GM10248 (cell line): ENCODE measurements around the gene GHRH.

ENCODE experiments used
- CTCF ChIA-PET: fragments of 300-600 bp; sonication (Branson Sonifier 250); formaldehyde crosslinking; extraction: SDS; loops from one replicate; lab custom pipeline; 2021; ENCODE audit warnings: antibody characterized with exemption; lab: Yijun Ruan, JAX
- POLR2A ChIA-PET: fragments of 350-650 bp; sonication (Branson Sonifier 250); formaldehyde crosslinking; extraction: SDS; loops from one replicate; lab custom pipeline; 2020; ENCODE audit warnings: antibody characterized with exemption; lab: Yijun Ruan, JAX
- DNase-seq: peaks from one replicate; pipeline ENCODE4 v3.0.0; 2012; ENCODE audit errors: extremely low spot score
- TF ChIP-seq, protein P1 (sequence below): IDR thresholded peaks from 2 replicates; pipeline ENCODE4 v1.5.1; 2012; ENCODE audit warnings: mild to moderate bottlenecking, low read depth; ENCODE audit errors: extremely low read depth, missing control alignments, control extremely low read depth

GHRH gene

DNA sequence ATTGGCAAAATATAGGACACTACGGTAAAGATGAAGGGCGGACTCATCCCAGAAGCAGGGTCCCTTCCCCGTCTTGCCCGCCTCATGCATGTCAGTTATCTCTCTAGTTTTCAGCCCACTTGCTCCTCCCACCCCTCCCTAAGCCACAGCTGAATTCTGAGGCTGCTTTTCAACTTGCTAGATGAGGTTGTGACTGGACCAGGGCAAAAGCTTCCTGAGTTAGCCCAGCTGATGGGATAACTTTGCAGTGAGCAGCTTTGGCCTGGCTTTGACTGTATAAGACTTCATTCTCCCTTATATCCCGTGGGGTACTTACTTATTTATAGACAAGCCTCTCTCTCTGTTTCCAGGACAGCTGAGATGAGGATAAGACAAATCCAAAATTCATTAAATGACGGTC, 23.2 kb downstream of the GHRH start:
- POLR2A ChIA-PET: no interaction called here
- TF ChIP-seq, protein P1, sequence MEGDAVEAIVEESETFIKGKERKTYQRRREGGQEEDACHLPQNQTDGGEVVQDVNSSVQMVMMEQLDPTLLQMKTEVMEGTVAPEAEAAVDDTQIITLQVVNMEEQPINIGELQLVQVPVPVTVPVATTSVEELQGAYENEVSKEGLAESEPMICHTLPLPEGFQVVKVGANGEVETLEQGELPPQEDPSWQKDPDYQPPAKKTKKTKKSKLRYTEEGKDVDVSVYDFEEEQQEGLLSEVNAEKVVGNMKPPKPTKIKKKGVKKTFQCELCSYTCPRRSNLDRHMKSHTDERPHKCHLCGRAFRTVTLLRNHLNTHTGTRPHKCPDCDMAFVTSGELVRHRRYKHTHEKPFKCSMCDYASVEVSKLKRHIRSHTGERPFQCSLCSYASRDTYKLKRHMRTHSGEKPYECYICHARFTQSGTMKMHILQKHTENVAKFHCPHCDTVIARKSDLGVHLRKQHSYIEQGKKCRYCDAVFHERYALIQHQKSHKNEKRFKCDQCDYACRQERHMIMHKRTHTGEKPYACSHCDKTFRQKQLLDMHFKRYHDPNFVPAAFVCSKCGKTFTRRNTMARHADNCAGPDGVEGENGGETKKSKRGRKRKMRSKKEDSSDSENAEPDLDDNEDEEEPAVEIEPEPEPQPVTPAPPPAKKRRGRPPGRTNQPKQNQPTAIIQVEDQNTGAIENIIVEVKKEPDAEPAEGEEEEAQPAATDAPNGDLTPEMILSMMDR: no peak
- CTCF ChIA-PET: interaction anchor here (1.2 kb wide), 1 partner anchor 25 kb away, joined by 3 read pairs; no protein-coding TSS in a partner anchor
- no peak for DNase-seq

DNA sequence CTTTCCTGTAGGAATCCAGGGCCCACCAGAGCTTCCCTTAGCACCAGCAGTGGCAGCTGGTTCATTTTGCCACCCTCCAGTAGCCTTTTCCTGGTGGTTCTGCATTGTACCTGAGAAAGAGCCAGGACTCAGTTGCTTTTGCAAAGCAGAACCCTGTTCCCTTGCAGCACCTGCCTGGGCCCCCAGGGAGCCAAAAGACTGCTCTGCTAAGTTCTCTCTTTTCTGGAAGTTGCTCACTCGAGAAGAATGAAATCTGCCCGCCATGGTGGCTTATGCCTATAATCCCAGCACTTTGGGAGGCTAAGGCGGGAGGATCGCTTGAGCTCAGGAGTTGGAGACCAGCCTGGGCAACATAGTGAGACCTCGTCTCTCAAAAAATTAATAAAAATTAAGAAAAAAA, 24.0 kb downstream of the GHRH start:
- TF ChIP-seq, protein P1: no peak
- POLR2A ChIA-PET: no interaction called here
- no peak for DNase-seq
- CTCF ChIA-PET: interaction anchor here (0.7 to 1.7 kb wide), 3 partner anchors 11 to 32 kb away, joined by 3 to 6 read pairs (median 4); no protein-coding TSS in a partner anchor

DNA sequence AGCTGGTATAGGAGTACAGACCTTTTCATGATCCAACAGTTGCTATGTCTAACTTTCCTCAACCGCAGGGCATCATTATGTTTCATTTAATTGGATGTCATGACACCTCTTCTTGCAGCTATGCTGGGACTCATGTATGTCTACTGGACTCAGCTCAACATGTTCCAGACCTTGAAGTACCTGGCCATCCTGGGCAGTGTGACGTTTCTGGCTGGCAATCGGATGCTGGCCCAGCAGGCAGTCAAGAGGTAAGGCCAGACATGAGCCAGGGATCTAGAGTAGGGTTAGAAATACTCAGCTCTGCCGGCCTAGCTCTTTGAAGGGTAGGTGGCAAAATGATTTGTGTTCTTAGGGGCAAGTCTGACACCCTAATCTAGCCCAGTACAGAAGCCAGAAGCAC, 25.2 kb downstream of the GHRH start:
- no peak for DNase-seq
- POLR2A ChIA-PET: no interaction called here
- CTCF ChIA-PET: interaction anchor here (0.9 to 1.7 kb wide), 6 partner anchors 9 to 204 kb away, joined by 3 to 6 read pairs (median 4); no protein-coding TSS in a partner anchor
- TF ChIP-seq, protein P1: no peak

DNA sequence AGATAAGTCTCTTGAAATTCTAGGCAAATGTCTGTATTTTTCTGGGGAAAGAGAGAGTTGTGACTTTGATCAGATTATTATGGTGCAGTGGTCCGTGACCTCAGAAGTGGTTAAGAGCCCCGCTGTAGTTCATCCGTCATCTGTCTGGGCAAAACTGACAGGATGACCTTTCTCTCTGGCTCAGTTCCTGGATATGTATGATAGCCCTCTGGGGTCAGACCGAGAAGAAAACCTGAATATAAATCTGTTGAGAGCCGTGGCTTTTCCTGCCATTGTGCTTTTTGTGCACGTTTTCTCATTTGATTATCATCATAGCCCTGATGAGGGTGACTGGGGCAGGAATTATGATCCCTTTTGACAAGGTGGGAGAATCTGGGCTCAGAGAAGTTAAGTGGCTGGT, 26.5 kb downstream of the GHRH start:
- ChIA-PET CTCF (no interaction called here), POLR2A (no interaction called here)
- TF ChIP-seq, protein P1: no peak
- DNase-seq: no peak

DNA sequence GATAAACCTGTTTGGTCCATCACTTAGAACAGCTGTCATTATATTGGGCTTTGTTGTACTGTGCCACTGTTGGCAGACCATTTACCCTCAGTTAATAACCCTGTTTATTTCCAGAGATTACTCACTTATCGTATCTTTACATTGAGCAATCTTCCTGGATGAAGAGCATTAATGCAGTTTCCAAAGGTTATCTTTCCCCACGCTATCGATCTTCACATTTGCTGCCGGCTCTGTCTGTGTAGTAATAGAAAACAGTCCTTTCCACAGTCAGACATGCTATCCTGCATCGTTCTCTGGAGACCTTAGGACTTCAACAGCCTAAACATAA, 27.4 kb downstream of the GHRH start:
- TF ChIP-seq, protein P1: no peak
- DNase-seq: no peak
- CTCF ChIA-PET: no interaction called here
- POLR2A ChIA-PET: no interaction called here

DNA sequence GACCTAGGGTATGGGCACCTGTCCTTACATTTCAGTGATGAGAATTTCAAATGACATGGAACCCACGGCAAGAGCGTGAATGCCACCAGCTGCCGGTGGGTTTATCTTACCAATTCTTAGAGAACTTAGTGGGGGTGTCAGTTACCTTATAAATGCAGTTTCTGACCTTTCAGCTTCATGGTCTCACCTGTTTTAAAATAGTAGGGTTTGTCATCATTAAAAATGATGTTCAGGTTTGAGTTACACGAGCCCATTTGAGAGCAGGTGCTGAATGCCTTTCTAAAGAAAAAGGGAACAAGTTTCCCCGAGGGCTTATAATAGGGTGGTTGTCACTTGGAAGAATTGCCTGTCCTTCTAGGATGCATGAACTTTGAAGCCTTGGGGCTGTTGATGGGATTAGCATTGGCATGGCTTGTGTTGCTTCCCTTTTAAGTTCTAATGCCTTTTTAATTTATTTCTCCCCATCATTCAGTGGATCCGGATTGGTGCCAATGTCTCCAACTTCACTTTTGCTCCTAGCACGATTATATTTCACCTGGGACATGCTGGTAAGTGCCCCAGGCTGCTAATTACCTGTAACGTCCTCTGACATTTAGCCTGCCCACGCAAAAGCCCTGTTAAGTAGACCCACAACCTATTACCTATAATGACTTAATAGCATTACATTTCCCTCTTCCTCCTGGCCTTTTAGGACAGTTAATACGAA, 27.9 kb downstream of the GHRH start:
- ChIA-PET POLR2A (no interaction called here), CTCF (interaction anchor here (1.0 to 1.2 kb wide), 2 partner anchors 137 to 331 kb away, joined by 3 read pairs; no protein-coding TSS in a partner anchor)
- DNase-seq: no peak
- TF ChIP-seq, protein P1: no peak
